Astrocyte (in vitro differentiated cells and primary cell): ENCODE results near the gene ZCCHC10. TPM values are rescaled to one million over a fixed set of nuclear protein-coding genes. Genes with fewer than 3 reads are reported as not detected.
A peak's percentile ranks its signal among the peaks of the same experiment; 100 is the strongest.
"Not testable (repeated sequence)": the region's sequence is repeated elsewhere in the genome, so short reads cannot be mapped to it uniquely, and the experiment has no call there.

Experiments used
- DNase-seq: peaks from one replicate; pipeline ENCODE4 v3.0.0-alpha.2; 2010; ENCODE audit warnings: low read depth
- FAIRE-seq: peaks from 2 replicates; lab custom pipeline; 2011; peaks lifted over from hg19 to GRCh38; lab: Jason Lieb, UNC
- H2AFZ ChIP-seq: 2 replicates; pipeline ENCODE4 v1.6.0; 2012; ENCODE audit warnings: low read depth, low read length, inconsistent platforms
- H3K27ac ChIP-seq: 2 replicates; pipeline ENCODE4 v1.5.1; 2011; ENCODE audit warnings: low read depth, low read length, inconsistent platforms
- H3K27me3 ChIP-seq: 2 replicates; pipeline ENCODE4 v1.6.0; 2011; ENCODE audit warnings: low read length, inconsistent platforms; ENCODE audit not compliant: insufficient read depth
- H3K36me3 ChIP-seq: 2 replicates; pipeline ENCODE4 v1.5.1; 2011; ENCODE audit warnings: low read length, inconsistent platforms; ENCODE audit not compliant: insufficient read depth
- H3K4me1 ChIP-seq: 2 replicates; pipeline ENCODE4 v1.5.1; 2011; ENCODE audit warnings: low read length, inconsistent platforms; ENCODE audit not compliant: insufficient read depth
- H3K4me2 ChIP-seq: 2 replicates; pipeline ENCODE4 v1.6.0; 2012; ENCODE audit warnings: low read length, inconsistent platforms
- H3K4me3 ChIP-seq: 2 replicates; pipeline ENCODE4 v1.5.1; 2011; ENCODE audit warnings: low read depth, mild to moderate bottlenecking, low read length, inconsistent platforms; ENCODE audit not compliant: insufficient read depth
- H3K79me2 ChIP-seq: 2 replicates; pipeline ENCODE4 v1.6.0; 2012; ENCODE audit warnings: mild to moderate bottlenecking, low read length, inconsistent platforms; ENCODE audit not compliant: insufficient read depth
- H3K9ac ChIP-seq: 2 replicates; pipeline ENCODE4 v1.6.0; 2012; ENCODE audit warnings: mild to moderate bottlenecking, low read length, inconsistent platforms
- H3K9me3 ChIP-seq: 2 replicates; pipeline ENCODE4 v1.5.1; 2012; ENCODE audit warnings: low read depth, mild to moderate bottlenecking, low read length, inconsistent platforms; ENCODE audit not compliant: insufficient read depth
- H4K20me1 ChIP-seq: 2 replicates; pipeline ENCODE4 v1.6.0; 2012; ENCODE audit warnings: low read length, inconsistent platforms; ENCODE audit not compliant: insufficient read depth
- H3K27ac Mint-ChIP-seq: one replicate; pipeline ENCODE4 v1.8.0; 2021; ENCODE audit warnings: mild to moderate bottlenecking, mixed read lengths; ENCODE audit not compliant: unreplicated experiment
- H3K27me3 Mint-ChIP-seq: one replicate; pipeline ENCODE4 v1.8.0; 2021; ENCODE audit warnings: low read depth, mixed read lengths; ENCODE audit not compliant: unreplicated experiment
- H3K36me3 Mint-ChIP-seq: one replicate; pipeline ENCODE4 v1.8.0; 2021; ENCODE audit warnings: low read depth, mixed read lengths; ENCODE audit not compliant: unreplicated experiment
- H3K4me1 Mint-ChIP-seq: one replicate; pipeline ENCODE4 v1.8.0; 2021; ENCODE audit warnings: low read depth, mixed read lengths; ENCODE audit not compliant: unreplicated experiment
- H3K4me3 Mint-ChIP-seq: one replicate; pipeline ENCODE4 v1.8.0; 2021; ENCODE audit warnings: mild to moderate bottlenecking, moderate library complexity, mixed read lengths; ENCODE audit not compliant: unreplicated experiment
- H3K9me3 Mint-ChIP-seq: one replicate; pipeline ENCODE4 v1.8.0; 2021; ENCODE audit warnings: mild to moderate bottlenecking, mixed read lengths; ENCODE audit not compliant: unreplicated experiment
- CTCF ChIP-seq: IDR thresholded peaks from 2 replicates; pipeline ENCODE4 v1.5.1; 2011; ENCODE audit warnings: low read depth, mild to moderate bottlenecking, inconsistent platforms, low read length, moderate library complexity; ENCODE audit not compliant: insufficient read depth
- EZH2 ChIP-seq: IDR thresholded peaks from 2 replicates; pipeline ENCODE4 v1.6.1; 2012; ENCODE audit warnings: mild to moderate bottlenecking, low read length, inconsistent platforms; ENCODE audit not compliant: insufficient read depth
- total RNA-seq: library from RNA; stranded (reverse); gene quantifications from 2 replicates; pipeline ENCODE4 v1.2.1, GENCODE V29; 2021

ZCCHC10 gene
- total RNA-seq, 1 donor from 2014 or later = 29.1 TPM

GRCh38 chr5:133041157-133041784 lies 14.9 kb upstream of the ZCCHC10 start:
- H3K27ac Mint-ChIP-seq = no peak overlapping the region
- DNase-seq = no peak
- no peak for FAIRE-seq

GRCh38 chr5:133036677-133037076 lies 10.3 kb upstream of the ZCCHC10 start:
- not testable (repeated sequence) for H4K20me1 ChIP-seq, H3K9ac ChIP-seq, H3K36me3 Mint-ChIP-seq, H3K27ac ChIP-seq, H3K36me3 ChIP-seq, H3K27me3 ChIP-seq, H3K4me1 ChIP-seq, H3K4me2 ChIP-seq, H3K9me3 Mint-ChIP-seq, H3K27ac Mint-ChIP-seq, DNase-seq, H3K4me3 Mint-ChIP-seq, H2AFZ ChIP-seq, FAIRE-seq, H3K79me2 ChIP-seq, H3K27me3 Mint-ChIP-seq, H3K4me3 ChIP-seq, H3K9me3 ChIP-seq
- peaks cover 16% of the 10 kb centered on the region for H3K4me1 Mint-ChIP-seq

More at GRCh38 chr5:133041157-133041784, 14.9 kb upstream of the ZCCHC10 start:
- no peak overlapping the region for H2AFZ ChIP-seq
- H3K4me2 ChIP-seq = no peak overlapping the region
- no peaks in the 10 kb centered on the region for H3K9me3 Mint-ChIP-seq
- no peaks in the 10 kb centered on the region for H4K20me1 ChIP-seq
- peak overlapping the region; percentile 66 for H3K4me3 Mint-ChIP-seq
- H3K9ac ChIP-seq = no peak overlapping the region
- no peak for TF ChIP-seq CTCF
- no peak for TF ChIP-seq EZH2
- H3K27me3 Mint-ChIP-seq = no peaks in the 10 kb centered on the region
- H3K9me3 ChIP-seq = no peaks in the 10 kb centered on the region
- no peaks in the 10 kb centered on the region for H3K79me2 ChIP-seq
- H3K4me1 ChIP-seq = peaks cover 4% of the 10 kb centered on the region
- H3K4me3 ChIP-seq = no peak overlapping the region
- no peaks in the 10 kb centered on the region for H3K27me3 ChIP-seq
- H3K36me3 Mint-ChIP-seq = no peaks in the 10 kb centered on the region
- no peaks in the 10 kb centered on the region for H3K36me3 ChIP-seq
- H3K4me1 Mint-ChIP-seq = peaks cover 10% of the 10 kb centered on the region
- no peak overlapping the region for H3K27ac ChIP-seq

- H3K27me3 ChIP-seq = no peaks in the 10 kb centered on the region
- no peaks in the 10 kb centered on the region for H3K79me2 ChIP-seq
- no peaks in the 10 kb centered on the region for H3K36me3 Mint-ChIP-seq
- DNase-seq (no peak), FAIRE-seq (no peak)
- no peaks in the 10 kb centered on the region for H3K4me1 ChIP-seq
- no peaks in the 10 kb centered on the region for H3K27me3 Mint-ChIP-seq
- no peak overlapping the region for H3K4me2 ChIP-seq
- H3K9me3 ChIP-seq = no peaks in the 10 kb centered on the region
- TF ChIP-seq EZH2 = no peak
- H4K20me1 ChIP-seq = no peaks in the 10 kb centered on the region
- H3K36me3 ChIP-seq = no peaks in the 10 kb centered on the region
- no peak overlapping the region for H3K4me3 Mint-ChIP-seq
- no peaks in the 10 kb centered on the region for H3K9me3 Mint-ChIP-seq
- no peak overlapping the region for H2AFZ ChIP-seq
- H3K4me3 ChIP-seq = no peak overlapping the region
- H3K27ac ChIP-seq = no peak overlapping the region
- peaks cover 11% of the 10 kb centered on the region for H3K4me1 Mint-ChIP-seq
- no peak overlapping the region for H3K27ac Mint-ChIP-seq
- no peak overlapping the region for H3K9ac ChIP-seq
Measured at GRCh38 chr5:133035224-133035623, 8.9 kb upstream of the ZCCHC10 start.
